Heart right ventricle (tissue), 16 donors: ENCODE results near the gene KIF15. TPM values are rescaled to one million over a fixed set of nuclear protein-coding genes. Genes with fewer than 3 reads are reported as not detected.
"Not testable (repeated sequence)": the region's sequence is repeated elsewhere in the genome, so short reads cannot be mapped to it uniquely, and the experiment has no call there.

ENCODE experiments used
- ATAC-seq, 8 donors: fragments of 200-7000 bp; cut with Tn5 transposase; one replicate each; pipeline ENCODE4 v1.9.1; 2020; ENCODE audit warnings: mild to moderate bottlenecking in 8 of 8, moderate library complexity in 8 of 8, moderate number of reproducible peaks in 1 of 8
- DNase-seq, 2 donors: peaks; one replicate each; pipeline ENCODE4 v3.0.0-alpha.2; 2020
- H3K27ac ChIP-seq, 10 donors: fragments of 200-600 bp; sonication (generic) in 2 of 10; one replicate each; pipeline versions ENCODE4 v1.5.0 to v1.8.0; 2020 to 2022; ENCODE audit warnings: mild to moderate bottlenecking in 3 of 10
- H3K27me3 ChIP-seq, 7 donors: fragments of 200-600 bp; one replicate each; pipeline ENCODE4 v1.8.0; 2021 to 2022; ENCODE audit warnings: mild to moderate bottlenecking in 2 of 7
- H3K36me3 ChIP-seq, 9 donors: fragments of 200-600 bp; sonication (generic) in 1 of 9; one replicate each; pipeline versions ENCODE4 v1.5.0 to v1.8.0; 2020 to 2022; ENCODE audit warnings: mild to moderate bottlenecking in 2 of 9
- H3K4me1 ChIP-seq, 9 donors: fragments of 200-600 bp; sonication (generic) in 1 of 9; one replicate each; pipeline versions ENCODE4 v1.5.0 to v1.8.0; 2020 to 2022; ENCODE audit warnings: mild to moderate bottlenecking in 4 of 9
- H3K4me3 ChIP-seq, 10 donors: fragments of 200-600 bp; sonication (generic) in 2 of 10; one replicate each; pipeline versions ENCODE4 v1.5.0 to v1.8.0; 2020 to 2022; ENCODE audit warnings: mild to moderate bottlenecking in 7 of 10, moderate library complexity in 2 of 10
- H3K9me3 ChIP-seq, 11 donors: fragments of 200-600 bp in 10 of 11; sonication (generic) in 2 of 11; one replicate each; pipeline versions ENCODE4 v1.5.0 to v1.8.0; 2013 to 2022; ENCODE audit warnings: mild to moderate bottlenecking in 2 of 11, control low read depth in 1 of 11, moderate library complexity in 1 of 11
- CTCF ChIP-seq, 9 donors: fragments of 200-600 bp; sonication (generic) in 2 of 9; IDR thresholded peaks; one replicate each; pipeline versions ENCODE4 v1.5.0 to v1.8.0; 2021 to 2022; ENCODE audit warnings: antibody characterized with exemption in 9 of 9, mild to moderate bottlenecking in 5 of 9, moderate library complexity in 1 of 9
- WGBS, 2 donors: extraction: QIAGEN DNeasy Blood & Tissue Kit; methylation state at CpG; one replicate each; pipeline ENCODE4 v1.1.7; 2013; ENCODE audit warnings: inconsistent platforms in 1 of 2; 5-methylcytosine and 5-hydroxymethylcytosine counted together
- intact Hi-C, 10 donors: fragments of 100-400 bp; cut with DNase I; formaldehyde crosslinking; loops; one replicate each; pipeline versions ENCODE4 v1.11.1 to v1.14.2; 2022
- polyA plus RNA-seq, 2 donors: library from polyadenylated mRNA; stranded (reverse); fragments of 200-250 nt; gene quantifications; one replicate each; pipeline ENCODE4 v1.2.3, GENCODE V29; 2013
- total RNA-seq, 10 donors: library from RNA; stranded (reverse); fragmentation: NEBNext Ultra II Directional in 3 of 10; extraction: Animal tissue kit (Norgen Biotek cat#: 25700) in 3 of 10; gene quantifications; one replicate each; pipeline versions ENCODE4 v1.2.1 to v1.2.4, GENCODE V29; 2021 to 2023
- donor health status: Arrhythmogenic right ventricular cardiomyopathy.
- donor health status: ischemic (EF 13 %, LVEDD 7.1; RV severe dilation, severe dysfunction).
- donor health status: healthy with polysubstance abuse.
- donor health status: DM: no; HTN: yes; CAD: no.
- donor health status: DM: no; HTN: no; CAD: no.
- donor health status: ischemic (EF 25% LVEDD 6.9; RV normal size, moderate dysfunction).
- donor health status: ischemic (EF 25% LVEDD 5.7; RV mildly dilated, moderate dysfunction).
- donor health status: healthy.
- donor health status: DM: yes; HTN: yes; CAD: no.
- donor health status: Ischemic cardiomyopathy.
- donor health status: ischemic (EF 35%, LVEDD 5.7; RV mildly dilated, moderate dysfunction).
- donor health status: nonischemic (EF 11% LVEDD 7.7; RV severe dilation, severe dysfunction).
- donor health status: DM: yes; HTN: yes; CAD: no.
- donor health status: PGD.
- donor health status: ischemic (EF 29% LVEDD 5.4; RV normal size, mild dysfunction).
- donor health status: nonischemic (EF 23%, LVEDD 6.1; RV moderate dilation, normal function).

KIF15 gene
- total and polyA plus RNA-seq, 12 donors = 0.17 to 1.9 (median 0.36) TPM

GRCh38 chr3:44845528-44846520 is 84.2 kb downstream of the KIF15 start:
- ATAC-seq = peak; percentile 94 to 99 (median 98)
- WGBS, 2 donors = 39 to 59% methylated on average over 7 of the region's 7 CpGs
- Histone ChIP-seq H3K9me3 (no peaks in the 10 kb centered on the region), H3K27ac (peak overlapping the region; percentile 21 to 90 (median 80)), H3K27me3 (no peaks in the 10 kb centered on the region), H3K4me3 (no peak overlapping the region), H3K36me3 (peaks cover 0 to 31% (median 0%) of the 10 kb centered on the region in 9 donors), H3K4me1 (peaks cover 0 to 36% (median 10%) of the 10 kb centered on the region in 9 donors)
- intact Hi-C loops = no loop called here
- TF ChIP-seq CTCF (IDR thresholded peaks at IDR 0.05) = no peak
- peak in 1 of 2 donors; percentile 78 for DNase-seq

GRCh38 chr3:44848634-44849033 is 87.0 kb downstream of the KIF15 start:
- DNase-seq (no peak), ATAC-seq (no peak)
- Histone ChIP-seq H3K9me3 (no peaks in the 10 kb centered on the region), H3K36me3 (peaks cover 0 to 34% (median 0%) of the 10 kb centered on the region in 9 donors), H3K4me3 (no peak overlapping the region), H3K27ac (peak overlapping the region in 2 of 10 donors; percentile 45 to 47), H3K27me3 (no peaks in the 10 kb centered on the region), H3K4me1 (peaks cover 0 to 36% (median 10%) of the 10 kb centered on the region in 9 donors)
- intact Hi-C loops = no loop called here
- no peak for TF ChIP-seq CTCF (IDR thresholded peaks at IDR 0.05)
- WGBS, 2 donors = 41 to 70% methylated on average over 1 of the region's 1 CpG

- H3K4me3 ChIP-seq, DNase-seq, ATAC-seq, intact Hi-C loops, H3K27me3 ChIP-seq, H3K4me1 ChIP-seq, H3K27ac ChIP-seq: not testable (repeated sequence)
- Histone ChIP-seq H3K36me3 (peaks cover 0 to 18% (median 0%) of the 10 kb centered on the region in 9 donors), H3K9me3 (peaks cover 0 to 11% (median 0%) of the 10 kb centered on the region in 11 donors)
- WGBS, 2 donors = 96 to 98% methylated on average over 6 of the region's 6 CpGs
Observed at GRCh38 chr3:44856663-44857062, 95.1 kb downstream of the KIF15 start.

GRCh38 chr3:44860117-44860516 is 98.5 kb downstream of the KIF15 start:
- 95% methylated on average over 4 of the region's 4 CpGs for WGBS, 2 donors
- no peak for TF ChIP-seq CTCF (IDR thresholded peaks at IDR 0.05)
- Histone ChIP-seq H3K27ac (no peak overlapping the region), H3K27me3 (no peaks in the 10 kb centered on the region), H3K4me3 (no peak overlapping the region), H3K9me3 (peaks cover 0 to 11% (median 0%) of the 10 kb centered on the region in 11 donors), H3K36me3 (no peaks in the 10 kb centered on the region), H3K4me1 (peaks cover 0 to 16% (median 11%) of the 10 kb centered on the region in 9 donors)
- DNase-seq (no peak), ATAC-seq (no peak)
- intact Hi-C loops = loop anchor here in 5 of 10 donors (5.0 to 10.0 kb wide), 3 partner anchors 95 to 135 kb away; partner anchors contain the start of genes KIAA1143 (in 4 of the 5), KIF15 (in 4 of the 5) and ZNF501 (in 1 of the 5)
